HG02970 (cell line): Measurements from ENCODE around the gene AP4E1.
"Not testable (repeated sequence)": the region's sequence is repeated elsewhere in the genome, so short reads cannot be mapped to it uniquely, and the experiment has no call there.

Experiments used
- ATAC-seq: cut with Tn5 transposase; IDR thresholded peaks from one replicate; pipeline ENCODE4 v1.9.1; 2021; ENCODE audit warnings: mild to moderate bottlenecking, moderate library complexity, moderate number of reproducible peaks; ENCODE audit not compliant: unreplicated experiment, low FRiP score

AP4E1 gene

DNA sequence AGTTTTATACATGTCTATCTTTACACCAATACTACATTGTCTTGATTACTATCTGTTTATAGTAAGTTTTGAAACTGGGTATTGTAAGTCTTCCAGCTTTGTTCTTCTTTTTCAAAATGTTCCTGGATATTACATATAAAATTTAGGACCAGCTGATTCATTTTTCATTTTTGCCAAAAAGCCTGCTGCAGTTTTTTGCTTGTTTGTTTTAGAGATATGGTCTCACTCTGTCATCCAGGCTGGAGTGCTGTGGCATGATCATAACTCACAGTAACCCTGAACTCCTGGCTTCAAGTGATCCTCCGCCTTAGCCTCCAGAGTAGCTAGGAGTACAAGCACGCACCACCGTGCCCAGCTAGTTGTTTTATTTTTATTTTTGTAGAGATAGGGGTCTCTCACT is 20.4 kb upstream of the AP4E1 start:
- no peak for ATAC-seq

DNA sequence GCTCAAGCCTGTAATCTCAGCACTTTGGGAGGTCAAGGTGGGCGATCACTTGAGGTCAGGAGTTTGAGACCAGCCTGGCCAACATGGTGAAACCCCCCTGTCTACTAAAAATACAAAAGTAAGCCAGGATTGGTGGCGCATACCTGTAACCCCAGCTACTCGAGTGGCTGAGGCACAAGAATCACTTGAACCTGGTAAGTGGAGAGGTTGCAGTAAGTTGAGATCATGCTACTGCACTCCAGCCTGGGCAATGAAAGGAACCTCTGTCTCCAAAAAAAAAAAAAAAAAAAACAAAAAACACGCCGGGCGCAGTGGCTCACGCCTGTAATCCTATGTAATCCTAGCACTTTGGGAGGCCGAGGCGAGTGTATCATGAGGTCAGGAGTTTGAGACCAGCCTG is 18.9 kb upstream of the AP4E1 start:
- ATAC-seq, result no peak

DNA sequence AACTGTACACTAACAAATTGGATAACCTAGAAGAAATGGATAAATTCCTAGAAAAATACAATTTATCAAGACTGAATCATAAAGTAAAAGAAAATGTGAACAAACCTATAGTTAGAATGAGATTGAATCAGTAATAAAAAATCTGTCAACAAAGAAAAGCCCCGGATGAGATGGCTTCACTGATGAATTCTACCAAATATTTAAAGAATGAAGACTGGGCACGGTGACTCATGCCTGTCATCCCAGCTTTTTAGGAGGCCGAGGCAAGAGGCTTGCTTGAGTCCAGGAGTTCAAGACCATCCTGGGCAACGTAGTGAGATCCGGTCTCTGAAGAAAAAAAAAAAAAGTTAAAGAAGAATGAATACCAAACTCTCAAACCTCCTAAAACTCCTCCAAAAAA is 17.7 kb upstream of the AP4E1 start:
- no peak for ATAC-seq

DNA sequence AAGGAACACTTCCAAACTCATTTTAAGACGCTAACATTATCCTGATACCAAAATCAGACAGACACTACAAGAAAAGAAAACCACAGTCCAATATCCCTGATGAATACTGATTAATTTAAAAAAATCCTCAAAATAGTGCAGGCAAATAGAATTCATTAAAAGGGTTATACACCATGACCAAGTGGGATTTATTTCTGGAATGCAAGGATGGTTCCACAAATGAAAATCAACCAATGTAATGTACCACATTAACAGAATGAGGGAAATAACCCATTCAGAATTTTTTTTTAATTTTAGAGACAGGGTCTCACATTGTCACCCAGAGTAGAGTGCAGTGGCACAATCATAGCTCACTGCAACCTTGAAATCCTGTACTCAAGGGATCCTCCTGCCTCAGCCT is 17.3 kb upstream of the AP4E1 start:
- no peak for ATAC-seq

DNA sequence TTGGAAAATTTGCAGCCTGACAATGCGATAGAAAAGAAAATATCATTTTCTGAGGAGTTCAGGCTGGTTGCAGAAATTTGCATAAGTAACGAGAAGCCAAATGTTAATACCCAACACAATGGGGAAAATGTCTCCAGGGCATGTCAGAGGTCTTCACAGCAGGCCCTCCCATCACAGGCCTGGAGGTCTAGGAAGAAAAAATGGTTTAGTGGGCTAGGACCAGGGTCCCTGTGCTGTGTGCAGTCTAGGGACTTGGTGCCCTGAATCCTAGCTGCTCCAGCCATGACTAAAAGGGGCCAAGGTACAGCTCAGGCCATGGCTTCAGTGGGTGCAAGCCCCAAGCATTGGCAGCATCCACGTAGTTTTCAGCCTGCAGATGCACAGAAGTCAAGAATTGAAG is 14.5 kb upstream of the AP4E1 start:
- ATAC-seq, result no peak

DNA sequence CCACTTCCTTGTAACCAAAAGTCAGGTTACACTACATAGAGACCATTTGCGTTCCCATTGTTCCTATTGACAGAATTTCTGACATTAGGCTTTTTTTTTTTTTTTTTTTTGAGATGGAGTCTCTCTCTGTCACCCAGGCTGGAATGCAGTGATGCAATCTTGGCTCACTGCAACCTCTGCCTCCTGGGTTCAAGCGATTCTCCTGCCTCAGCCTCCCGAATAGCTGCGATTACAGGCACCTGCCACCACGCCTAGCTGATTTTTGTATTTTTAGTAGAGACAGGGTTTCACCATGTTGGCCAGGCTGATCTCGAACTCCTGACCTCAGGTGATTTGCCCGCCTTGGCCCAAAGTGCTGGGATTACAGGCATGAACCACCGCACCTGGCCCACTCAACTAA is 7.1 kb upstream of the AP4E1 start:
- not testable (repeated sequence) for ATAC-seq

DNA sequence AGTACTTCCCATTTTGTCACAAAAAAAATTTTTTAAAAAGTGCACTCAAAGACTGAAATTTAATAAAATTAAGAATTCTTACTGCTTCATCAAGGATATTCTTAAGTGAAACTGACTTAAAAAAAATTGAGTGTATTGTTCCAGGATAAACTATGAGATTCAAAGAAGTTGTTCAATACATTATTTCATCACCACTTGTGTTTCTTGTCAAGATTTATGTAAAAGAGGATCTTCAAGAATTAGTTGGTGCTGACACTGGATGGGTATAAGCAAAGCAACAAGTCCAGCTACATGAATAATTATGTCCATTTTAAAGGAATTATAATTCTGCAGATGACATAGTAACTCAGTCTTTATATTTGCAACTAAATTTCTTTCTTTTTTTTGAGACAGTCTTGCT is 4.3 kb upstream of the AP4E1 start:
- ATAC-seq, result no peak

DNA sequence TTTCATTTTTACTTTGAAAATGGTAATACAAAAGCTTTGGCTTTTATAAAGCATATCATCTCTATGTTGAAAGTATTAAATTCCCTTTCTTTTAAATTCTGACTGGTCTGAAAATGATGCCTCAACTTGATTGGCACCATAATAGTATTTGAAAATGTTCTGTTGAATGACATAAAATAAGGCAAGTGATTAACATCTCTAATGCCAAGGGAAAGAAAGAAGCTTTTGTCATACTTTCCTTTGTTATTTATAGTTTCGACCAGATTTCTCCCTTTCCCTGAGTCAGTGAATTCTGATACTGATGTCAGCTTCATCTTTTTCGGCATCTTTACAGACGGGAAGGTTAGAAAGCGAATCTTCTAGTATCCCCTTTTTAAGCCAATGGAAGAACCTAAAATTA is 3.4 kb upstream of the AP4E1 start:
- no peak for ATAC-seq

DNA sequence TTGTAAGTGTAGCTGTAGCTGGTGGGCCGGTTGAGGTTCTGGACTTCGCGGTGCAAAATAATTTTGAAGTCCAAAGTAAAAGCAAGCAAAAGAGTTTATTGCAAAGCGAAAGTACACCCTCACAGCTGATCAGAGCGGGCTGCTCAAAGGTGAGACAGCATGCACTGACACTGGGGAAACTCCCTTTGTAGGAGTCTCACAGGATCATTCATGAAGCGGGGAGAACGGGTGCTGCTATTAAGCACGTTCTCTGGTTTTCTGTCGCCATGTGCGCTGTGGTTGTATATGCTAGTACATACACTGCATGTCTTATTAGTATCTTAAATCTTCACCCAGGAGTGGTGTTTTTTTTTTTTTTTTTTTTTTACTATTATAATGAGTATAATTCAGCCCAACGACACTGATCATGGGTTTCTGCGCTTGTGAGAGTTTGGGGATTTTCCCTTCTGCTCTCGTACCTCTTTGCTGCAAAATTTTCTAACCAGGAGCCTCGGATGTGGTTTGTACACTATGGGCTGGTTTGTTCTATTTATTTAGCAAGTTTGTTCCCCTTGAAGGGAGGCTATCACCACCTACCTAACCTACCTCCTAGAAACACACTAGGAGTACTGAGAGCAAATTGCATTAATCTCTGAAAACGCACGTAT is 1.4 kb upstream of the AP4E1 start:
- ATAC-seq, result peak; percentile 44

DNA sequence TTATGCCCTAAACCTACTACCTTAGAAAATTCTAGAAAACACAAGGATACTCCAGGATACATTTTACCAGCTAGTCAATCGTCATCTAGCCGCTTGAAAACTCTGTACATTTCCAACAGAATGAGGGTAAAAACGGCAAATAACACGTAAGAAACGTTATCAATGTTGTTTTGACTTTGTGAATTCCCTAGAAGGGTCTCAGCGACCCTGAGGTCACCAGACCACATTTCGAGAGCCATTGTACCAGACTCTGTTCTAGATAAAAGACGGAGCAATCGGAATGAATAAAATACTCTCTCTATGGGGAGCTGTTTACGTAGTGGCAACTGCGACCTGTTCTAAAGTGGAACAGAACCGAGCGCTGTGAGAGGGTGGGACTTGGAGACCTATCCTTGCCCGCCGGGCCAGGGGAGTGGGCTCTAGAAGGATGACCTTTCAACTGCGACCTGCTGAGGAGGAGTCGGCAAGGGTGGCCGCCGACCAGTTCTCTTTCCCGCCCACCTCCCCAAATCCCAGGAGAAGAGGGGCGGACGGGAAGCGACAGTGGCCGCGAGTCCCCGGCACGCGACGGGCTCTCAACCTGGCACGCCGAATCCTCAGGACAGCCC is 778 bp upstream of the AP4E1 start:
- ATAC-seq, result peak; percentile 24

DNA sequence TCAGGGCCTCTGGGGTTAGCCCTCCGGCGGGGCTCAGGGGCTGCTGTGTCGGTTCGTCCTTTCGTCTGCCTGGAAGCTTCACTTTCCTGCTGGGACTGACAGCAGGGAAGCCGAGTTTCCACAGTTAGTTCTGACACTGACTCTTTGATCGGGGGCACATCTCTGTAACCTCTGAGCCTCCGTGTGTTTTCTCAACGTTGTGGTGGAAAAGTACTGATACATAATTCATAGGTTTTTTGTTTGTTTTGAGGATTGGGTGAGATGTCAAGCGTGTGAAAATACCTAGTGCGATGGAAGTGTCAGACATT is 481 bp downstream of the AP4E1 start:
- no peak for ATAC-seq

DNA sequence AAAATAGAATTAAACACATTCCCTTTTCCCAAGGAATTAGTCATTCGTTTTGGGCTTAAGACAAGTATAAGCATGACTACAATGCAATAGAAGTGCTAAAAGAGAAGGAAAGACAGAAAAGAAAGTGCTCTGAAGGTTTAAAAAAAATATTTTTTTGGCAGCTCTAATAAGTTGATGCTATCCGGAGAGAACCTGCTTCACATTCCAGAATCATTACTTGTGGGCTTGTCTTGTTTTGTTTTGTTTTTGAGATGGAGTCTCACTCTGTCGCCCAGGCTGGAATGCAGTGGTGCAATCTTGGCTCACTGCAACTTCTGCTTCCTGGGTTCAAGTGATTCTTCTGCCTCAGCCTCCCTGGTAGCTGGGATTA is 1.9 kb downstream of the AP4E1 start:
- ATAC-seq, result not testable (repeated sequence)

DNA sequence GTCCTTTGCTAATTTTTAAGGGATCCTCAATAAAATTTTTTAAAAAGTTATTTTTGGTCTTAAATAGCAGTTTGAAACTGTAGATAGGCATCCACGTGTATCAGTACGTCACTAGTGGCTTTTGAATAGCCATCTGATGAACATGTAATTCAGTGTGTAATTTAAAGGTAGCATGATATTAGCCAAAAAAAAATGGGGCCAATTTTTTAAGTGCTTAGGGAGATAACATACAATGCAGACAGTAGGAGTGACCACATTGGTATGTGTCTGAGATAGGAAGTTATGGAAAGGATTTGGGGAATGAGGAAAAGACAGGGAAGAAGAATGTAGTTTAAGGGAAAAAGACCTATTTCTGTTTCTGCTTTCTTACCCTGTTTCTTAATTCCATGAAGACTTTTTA is 2.5 kb downstream of the AP4E1 start:
- ATAC-seq, result no peak

DNA sequence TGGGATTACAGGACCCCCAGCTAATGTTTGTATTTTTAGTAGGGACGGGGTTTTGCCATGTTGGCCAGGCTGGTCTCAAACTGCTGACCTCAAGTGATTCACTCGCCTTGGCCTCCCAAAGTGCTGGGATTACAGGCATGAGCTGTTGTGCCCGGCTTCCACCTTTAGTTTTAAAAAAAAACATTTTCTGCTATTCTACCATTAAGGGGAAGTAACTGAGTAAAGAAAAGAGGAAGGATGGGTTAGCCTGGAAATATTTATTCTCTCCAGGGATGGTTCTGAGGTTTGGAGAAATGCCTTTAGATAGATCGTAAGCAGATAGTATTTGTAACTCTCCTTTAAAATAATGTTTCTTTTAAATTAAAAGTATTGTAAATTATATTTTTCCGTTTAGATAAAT is 3.1 kb downstream of the AP4E1 start:
- no peak for ATAC-seq

DNA sequence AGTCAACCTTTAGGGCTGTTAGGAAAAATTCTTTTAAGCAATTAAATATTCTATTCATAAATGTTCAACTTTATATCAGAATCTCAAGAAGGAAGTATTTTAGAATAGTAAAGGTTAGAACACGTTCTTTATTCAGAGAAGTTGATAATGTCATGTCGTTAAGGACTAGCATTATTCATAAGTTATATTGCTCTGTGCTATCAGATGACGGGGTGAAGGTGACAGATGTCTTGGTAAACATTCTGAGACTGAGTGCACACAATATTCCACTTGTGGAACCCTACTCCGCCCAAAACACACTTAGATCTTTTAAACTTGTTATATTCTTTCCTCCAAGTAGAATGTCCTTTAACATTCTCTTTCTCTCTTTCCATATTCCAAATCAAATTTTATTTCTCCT is 7.9 kb downstream of the AP4E1 start:
- no peak for ATAC-seq

DNA sequence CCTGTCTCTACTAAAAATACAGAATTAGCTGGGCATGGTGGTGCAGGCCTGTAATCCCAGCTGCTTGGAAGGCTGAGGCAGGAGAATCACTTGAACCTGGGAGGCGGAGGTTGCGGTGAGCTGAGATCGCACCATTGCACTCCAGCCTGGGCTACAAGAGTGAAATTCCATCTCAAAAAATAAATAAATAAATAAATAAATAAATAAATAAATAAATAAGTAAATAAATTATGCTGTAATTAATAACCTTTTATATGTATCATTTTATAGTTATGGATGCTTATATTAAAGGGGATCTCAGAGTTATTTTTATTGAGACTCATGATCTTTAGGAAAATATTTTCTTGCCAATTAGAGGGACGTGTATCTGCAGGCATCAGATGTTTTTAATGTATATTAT is 10.9 kb downstream of the AP4E1 start:
- ATAC-seq, result not testable (repeated sequence)

DNA sequence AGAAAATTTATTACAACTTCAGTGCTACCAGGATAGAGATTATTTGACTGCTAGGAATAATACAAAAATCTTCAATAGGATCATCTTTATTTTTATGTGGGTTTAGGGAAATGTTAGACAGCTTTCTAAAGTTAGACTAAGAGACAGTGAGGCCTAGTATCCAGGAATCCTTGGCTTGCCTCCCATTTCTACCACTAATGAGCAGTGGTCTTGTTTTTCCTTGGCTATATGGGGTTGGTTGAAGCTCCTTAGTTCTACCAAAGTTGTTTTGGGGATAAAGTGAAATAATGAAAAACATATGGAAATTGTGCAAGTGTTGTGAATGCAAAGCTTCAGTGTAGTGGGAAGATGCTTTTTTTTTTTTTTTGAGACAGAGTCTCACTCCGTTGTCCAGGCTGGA is 16.8 kb downstream of the AP4E1 start:
- ATAC-seq, result no peak

DNA sequence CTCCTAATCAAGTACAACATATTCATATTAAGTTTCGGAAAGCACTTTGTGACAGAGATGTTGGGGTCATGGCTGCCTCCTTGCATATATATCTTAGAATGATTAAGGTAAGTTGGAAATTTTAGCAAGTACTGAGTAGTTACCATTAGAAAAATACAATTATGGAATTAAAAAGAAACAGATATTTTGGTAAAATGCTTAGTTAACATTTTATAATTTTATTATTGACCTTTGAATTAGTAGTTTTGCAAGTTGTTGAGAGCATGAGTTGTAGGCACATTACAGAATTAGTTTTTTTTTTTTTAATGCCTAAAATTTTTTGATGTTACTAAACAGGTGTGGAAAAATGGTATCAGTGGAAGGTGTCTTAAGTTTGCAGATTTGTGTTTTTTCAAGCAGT is 20.6 kb downstream of the AP4E1 start:
- no peak for ATAC-seq

DNA sequence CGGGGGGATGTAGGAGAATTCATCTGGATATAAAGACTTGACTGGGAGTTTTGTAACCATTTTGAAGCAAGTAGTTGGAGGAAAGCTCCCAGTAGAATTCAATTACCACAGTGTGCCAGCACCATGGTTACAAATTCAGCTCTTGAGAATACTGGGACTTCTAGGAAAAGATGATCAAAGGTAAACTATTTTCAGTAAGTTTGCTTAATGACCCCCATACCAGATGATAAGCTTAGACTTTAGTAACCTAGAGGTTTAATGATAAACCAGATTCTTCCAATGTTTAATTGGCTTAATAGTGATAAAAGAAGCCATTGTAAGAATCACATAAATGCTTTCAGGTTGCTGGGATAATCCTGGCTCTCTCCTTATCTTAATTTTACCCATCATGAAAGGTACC is 22.3 kb downstream of the AP4E1 start:
- no peak for ATAC-seq

DNA sequence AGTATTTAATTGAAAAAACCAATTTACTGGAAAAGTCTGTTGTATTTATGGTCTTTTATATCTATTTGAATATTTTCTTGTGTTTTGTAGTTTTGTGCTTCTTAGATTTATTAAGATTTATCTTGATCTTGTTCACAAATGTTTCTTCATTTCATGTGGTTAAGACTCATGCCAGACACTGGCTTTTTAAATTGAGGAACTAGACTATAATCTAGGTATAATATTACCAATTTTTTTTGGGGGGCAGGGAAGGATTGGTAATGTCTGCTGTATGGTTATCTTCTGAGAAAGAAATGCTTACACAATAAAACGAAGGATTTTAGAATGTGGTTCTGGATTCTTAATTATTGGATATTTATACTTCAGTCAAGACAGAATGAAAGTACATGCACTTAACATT is 24.9 kb downstream of the AP4E1 start:
- ATAC-seq, result no peak

DNA sequence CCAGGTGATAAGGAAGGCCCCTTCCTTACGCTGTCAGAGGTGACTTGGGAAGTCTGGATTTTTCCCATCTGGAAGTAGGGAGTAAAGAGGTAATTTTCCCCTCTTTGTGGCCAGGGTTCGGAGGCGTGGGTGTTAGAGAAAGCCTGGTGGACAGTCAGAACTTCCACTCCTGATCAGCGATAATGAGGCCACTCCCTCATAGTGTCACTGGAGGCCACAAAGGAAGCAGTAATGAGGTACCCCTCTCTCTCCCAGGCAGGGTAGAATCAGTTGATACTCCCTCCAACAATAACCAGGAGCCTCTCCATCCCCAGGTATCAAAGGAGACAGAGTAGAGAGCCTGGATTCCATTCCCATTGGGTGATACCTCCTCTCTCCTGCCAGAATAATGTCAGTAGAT is 30.0 kb downstream of the AP4E1 start:
- no peak for ATAC-seq

DNA sequence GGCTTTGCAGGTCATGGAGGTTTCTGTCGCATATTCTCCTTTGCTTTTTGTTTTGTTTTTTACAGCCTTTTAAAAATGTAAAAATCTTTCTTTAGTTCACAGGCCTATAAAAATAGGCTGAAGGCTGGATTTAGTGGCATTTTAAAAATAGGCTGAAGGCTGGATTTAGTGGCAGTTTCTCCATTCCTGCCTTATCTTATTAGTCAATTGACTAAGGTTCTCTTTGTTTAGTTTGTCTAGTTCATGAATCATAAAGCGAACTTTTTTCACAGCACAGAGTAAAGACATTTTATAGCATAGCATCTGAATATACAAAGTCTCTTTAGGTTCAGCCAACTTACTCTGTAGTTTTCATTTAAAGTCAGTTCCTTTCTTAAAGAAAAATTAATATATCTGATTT is 31.4 kb downstream of the AP4E1 start:
- no peak for ATAC-seq

DNA sequence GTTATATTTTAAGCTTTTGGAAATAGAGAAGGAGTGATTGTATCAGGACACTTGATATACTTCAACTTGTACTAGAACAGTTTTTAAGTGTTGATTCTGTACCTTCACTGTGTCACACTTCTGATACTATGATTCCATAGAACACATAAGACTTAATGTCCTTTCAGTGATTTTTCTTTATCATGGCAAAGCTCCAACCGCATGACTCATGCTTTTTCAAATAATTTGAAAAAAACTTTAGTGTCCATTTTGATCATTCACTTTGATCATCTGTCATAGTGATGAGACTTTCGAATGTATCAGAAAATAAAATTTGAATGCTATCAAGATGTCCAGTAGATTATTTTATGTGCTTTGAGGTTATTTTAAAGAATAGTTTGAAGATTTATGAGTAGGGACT is 32.0 kb downstream of the AP4E1 start:
- ATAC-seq, result no peak
